ENCODE results near the gene PRRT1. TPM values are rescaled to one million over a fixed set of nuclear protein-coding genes. Genes with fewer than 3 reads are reported as not detected.

The PRRT1 gene
- total RNA-seq, 1 experiment from 2014 or later, result not detected

- H3K9ac ChIP-seq (ENCODE audit: low read length), result peak overlapping the region; percentile 81
- no peaks in the 10 kb centered on the region for H3K9me2 ChIP-seq (replicated peaks; ENCODE audit: low read length)
- DNase-seq (no peak), ATAC-seq (peak; percentile 6)
- intact Hi-C loops (cut with micrococcal nuclease), result loop anchor here (5.0 kb wide), 1 partner anchor 220 kb away; the partner anchor contains the start of genes NELFE and SKIC2
- peak overlapping the region; percentile 94 for H3K4me3 ChIP-seq (ENCODE audit: low read length)
- no peaks in the 10 kb centered on the region for H3K27me3 ChIP-seq (ENCODE audit: low read length)
- H3K36me3 ChIP-seq (ENCODE audit: low read depth, low read length), result peaks cover 5% of the 10 kb centered on the region
- TF ChIP-seq EZH2phosphoT487 (IDR thresholded peaks at IDR 0.05; ENCODE audit: borderline replicate concordance, low read length) (no peak), EZH2 (IDR thresholded peaks at IDR 0.05; ENCODE audit: low read length, unreplicated experiment) (no peak), CTCF (conservative IDR thresholded peaks at IDR 0.05; ENCODE audit: low read depth, low read length) (no peak)
- CTCF ChIA-PET, result interaction anchor here (0.5 to 1.1 kb wide), 2 partner anchors 18 to 63 kb away, joined by 4 to 9 read pairs; no protein-coding TSS in a partner anchor
- no peaks in the 10 kb centered on the region for H4K20me1 ChIP-seq (ENCODE audit: low read length)
- H3K27ac ChIP-seq (ENCODE audit: low read length), result peak overlapping the region; percentile 83
- POLR2A ChIA-PET (ENCODE audit: unreplicated experiment), result interaction anchor here (0.6 to 1.0 kb wide), 2 partner anchors 19 to 84 kb away, joined by 3 read pairs; no protein-coding TSS in a partner anchor
- no peaks in the 10 kb centered on the region for H3F3A ChIP-seq (ENCODE audit: low read length, unreplicated experiment)
- peaks cover 33% of the 10 kb centered on the region for H3K4me1 ChIP-seq (ENCODE audit: insufficient read depth, low read length)
- H3K9me3 ChIP-seq (ENCODE audit: low read length), result no peaks in the 10 kb centered on the region
- peak overlapping the region; percentile 95 for H2AFZ ChIP-seq (ENCODE audit: low read length)
- H3K4me2 ChIP-seq (ENCODE audit: low read length), result peak overlapping the region; percentile 93
- BruUV-seq (replicated peaks), result TSS peak; percentile 71
- H3K79me2 ChIP-seq (ENCODE audit: low read length), result peaks cover 33% of the 10 kb centered on the region
Observed at GRCh38 chr6:32177183-32177787, 25.5 kb upstream of the PRRT1 start.

GRCh38 chr6:32176476-32177182, 24.9 kb upstream of the PRRT1 start:
- Histone ChIP-seq H3K9ac (ENCODE audit: low read length) (peak overlapping the region; percentile 90), H3K4me1 (ENCODE audit: insufficient read depth, low read length) (peaks cover 33% of the 10 kb centered on the region), H4K20me1 (ENCODE audit: low read length) (no peaks in the 10 kb centered on the region), H3K27ac (ENCODE audit: low read length) (peak overlapping the region; percentile 83), H3F3A (ENCODE audit: low read length, unreplicated experiment) (no peaks in the 10 kb centered on the region), H3K4me2 (ENCODE audit: low read length) (peak overlapping the region; percentile 93), H3K9me3 (ENCODE audit: low read length) (no peaks in the 10 kb centered on the region), H2AFZ (ENCODE audit: low read length) (peak overlapping the region; percentile 95), H3K36me3 (ENCODE audit: low read depth, low read length) (peaks cover 5% of the 10 kb centered on the region), H3K9me2 (replicated peaks; ENCODE audit: low read length) (no peaks in the 10 kb centered on the region), H3K79me2 (ENCODE audit: low read length) (peaks cover 33% of the 10 kb centered on the region), H3K4me3 (ENCODE audit: low read length) (peak overlapping the region; percentile 94), H3K27me3 (ENCODE audit: low read length) (no peaks in the 10 kb centered on the region)
- POLR2A ChIA-PET (ENCODE audit: unreplicated experiment), result interaction anchor here (0.6 kb wide), 1 partner anchor 14 kb away, joined by 3 read pairs; the partner anchor contains the start of gene PBX2
- DNase-seq (peak; percentile 62), ATAC-seq (no peak)
- CTCF ChIA-PET, result interaction anchor here (0.5 kb wide), 1 partner anchor 62 kb away, joined by 9 read pairs; no protein-coding TSS in a partner anchor
- intact Hi-C loops (cut with micrococcal nuclease), result loop anchor here (1.0 to 5.0 kb wide), 2 partner anchors 22 to 219 kb away; partner anchors contain the start of genes NELFE, PPT2 and SKIC2
- TF ChIP-seq CTCF (conservative IDR thresholded peaks at IDR 0.05; ENCODE audit: low read depth, low read length) (no peak), EZH2phosphoT487 (IDR thresholded peaks at IDR 0.05; ENCODE audit: borderline replicate concordance, low read length) (no peak), EZH2 (IDR thresholded peaks at IDR 0.05; ENCODE audit: low read length, unreplicated experiment) (no peak)
- TSS peak; percentile 17 for BruUV-seq (replicated peaks)

Measured in PC-3 (cell line).